HepG2 (cell line): Measurements from ENCODE around the gene TTC24. TPM values are rescaled to one million over a fixed set of nuclear protein-coding genes. Genes with fewer than 3 reads are reported as not detected.

ENCODE experiments used
- DR1 ChIP-seq: sonication (generic); formaldehyde crosslinking; IDR thresholded peaks from 2 replicates; pipeline ENCODE4 v1.8.0; 2021; ENCODE audit warnings: mild to moderate bottlenecking, missing genetic modification reagents, inconsistent platforms
- GZF1 ChIP-seq: sonication (generic); formaldehyde crosslinking; IDR thresholded peaks from 2 replicates; pipeline ENCODE4 v1.5.1; 2020; ENCODE audit warnings: mild to moderate bottlenecking, missing genetic modification reagents
- JUNB ChIP-seq: sonication (generic); formaldehyde crosslinking; IDR thresholded peaks from 2 replicates; pipeline ENCODE4 v1.8.0; 2022; ENCODE audit warnings: missing genetic modification reagents, mild to moderate bottlenecking, borderline replicate concordance
- KLF15 ChIP-seq: sonication (generic); formaldehyde crosslinking; IDR thresholded peaks from 2 replicates; pipeline ENCODE4 v1.8.1; 2023; ENCODE audit warnings: borderline replicate concordance, mild to moderate bottlenecking, inconsistent platforms, missing genetic modification reagents, mixed read lengths
- MAFG ChIP-seq: sonication (generic); formaldehyde crosslinking; IDR thresholded peaks from 2 replicates; pipeline ENCODE4 v1.5.1; 2020; ENCODE audit warnings: mild to moderate bottlenecking, missing genetic modification reagents
- ZNF234 ChIP-seq: sonication (generic); formaldehyde crosslinking; conservative IDR thresholded peaks from 2 replicates; pipeline ENCODE4 v1.5.1; 2020; ENCODE audit warnings: mild to moderate bottlenecking, missing genetic modification reagents
- ZNF253 ChIP-seq: sonication (generic); formaldehyde crosslinking; IDR thresholded peaks from 2 replicates; pipeline ENCODE4 v1.8.0; 2022; ENCODE audit warnings: mild to moderate bottlenecking, missing genetic modification reagents, borderline replicate concordance
- polyA plus RNA-seq, 8 experiments: library from polyadenylated mRNA; depleted of rRNA in 3 of 8; stranded (reverse) in 7 of 8; unstranded in 1 of 8; fragments of >200 nt; fragmentation: Illumina TruSeq in 4 of 8; extraction: Trizol in 4 of 8; gene quantifications; 2 replicates each; pipeline versions ENCODE4 v1.2.1 to v1.2.3, GENCODE V29; 2011 to 2016; ENCODE audit warnings: low read depth in 4 of 8, missing spikeins in 1 of 8, mixed read lengths in 1 of 8; ENCODE audit not compliant: insufficient read depth in 1 of 8
- total RNA-seq, 5 experiments: library from RNA; depleted of rRNA; stranded (reverse); fragments of >200 nt; fragmentation: Illumina TruSeq; extraction: Trizol; gene quantifications; 2 replicates each; pipeline ENCODE4 v1.2.3, GENCODE V29; 2016; ENCODE audit warnings: low read depth in 1 of 5
- TF ChIP-seq, protein P1 (sequence below): sonication (generic); formaldehyde crosslinking; IDR thresholded peaks from 2 replicates; pipeline ENCODE4 v1.4.0; 2020; ENCODE audit warnings: missing genetic modification reagents, mild to moderate bottlenecking, borderline replicate concordance
- TF ChIP-seq, protein P2 (sequence below): sonication (generic); formaldehyde crosslinking; IDR thresholded peaks from 2 replicates; pipeline ENCODE4 v1.4.0; 2020; ENCODE audit warnings: missing genetic modification reagents
- TF ChIP-seq, protein P3 (sequence below): sonication (generic); formaldehyde crosslinking; IDR thresholded peaks from 2 replicates; pipeline ENCODE4 v1.8.1; 2023; ENCODE audit warnings: mild to moderate bottlenecking, inconsistent platforms, moderate library complexity, missing genetic modification reagents, borderline replicate concordance
- TF ChIP-seq, protein P4 (sequence below): IDR thresholded peaks from 2 replicates; pipeline ENCODE4 v1.6.1; 2018; ENCODE audit warnings: missing genetic modification reagents
- TF ChIP-seq, protein P5 (sequence below): IDR thresholded peaks from 2 replicates; pipeline ENCODE4 v1.6.1; 2016; ENCODE audit warnings: missing genetic modification reagents, missing compliant biosample characterization
- TF ChIP-seq, protein P6 (sequence below), 2 experiments: sonication (generic) in 1 of 2; formaldehyde crosslinking in 1 of 2; IDR thresholded peaks; 2 replicates each; pipeline versions ENCODE4 v1.4.0 to v1.6.1; 2016 to 2020; ENCODE audit warnings: borderline replicate concordance in 1 of 2, low read depth in 1 of 2, mild to moderate bottlenecking in 1 of 2, missing genetic modification reagents in 1 of 2

Gene TTC24
- total and polyA plus RNA-seq, 2 of the 13 experiments (the other 11 are each of a cell fraction or from before 2014, with no cell fraction given) = 0.13 to 0.18 TPM

DNA sequence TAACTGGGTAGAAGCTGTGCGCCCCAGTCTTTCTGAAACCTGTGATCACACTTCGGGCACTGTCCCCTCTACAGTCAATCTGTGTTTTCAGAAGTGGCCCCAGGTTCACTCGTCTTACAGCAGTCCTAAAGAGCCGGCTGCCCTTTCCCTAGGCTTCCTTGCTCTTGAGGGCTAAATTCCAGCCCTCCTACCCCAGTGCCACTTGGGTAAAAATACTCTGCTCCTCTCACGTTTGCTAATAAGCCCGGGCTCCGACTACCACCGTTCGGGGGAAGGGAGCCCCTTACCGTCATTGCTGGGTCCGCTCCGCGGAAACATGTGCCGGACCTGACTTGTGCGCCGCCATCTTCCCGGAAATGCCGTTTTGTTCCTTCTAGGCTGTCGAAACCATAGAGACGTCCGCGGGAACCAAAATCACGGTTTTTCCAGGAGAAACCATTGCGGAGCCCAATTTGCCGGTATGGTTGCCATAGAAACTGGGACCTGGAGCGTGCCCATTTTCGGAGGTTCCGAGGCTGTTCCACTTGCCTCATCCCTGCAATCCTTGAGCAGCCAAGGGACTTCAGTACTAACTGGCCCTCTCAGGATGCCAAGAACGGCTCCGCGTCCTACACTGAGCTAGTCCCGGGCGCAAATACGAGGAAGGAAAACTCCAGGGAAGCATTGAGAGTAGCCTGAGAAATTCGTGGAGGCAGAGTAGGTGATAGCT lies 21.8 kb downstream of the TTC24 start, which contains the start of gene GPATCH4 (continued):
- TF ChIP-seq, protein P1, sequence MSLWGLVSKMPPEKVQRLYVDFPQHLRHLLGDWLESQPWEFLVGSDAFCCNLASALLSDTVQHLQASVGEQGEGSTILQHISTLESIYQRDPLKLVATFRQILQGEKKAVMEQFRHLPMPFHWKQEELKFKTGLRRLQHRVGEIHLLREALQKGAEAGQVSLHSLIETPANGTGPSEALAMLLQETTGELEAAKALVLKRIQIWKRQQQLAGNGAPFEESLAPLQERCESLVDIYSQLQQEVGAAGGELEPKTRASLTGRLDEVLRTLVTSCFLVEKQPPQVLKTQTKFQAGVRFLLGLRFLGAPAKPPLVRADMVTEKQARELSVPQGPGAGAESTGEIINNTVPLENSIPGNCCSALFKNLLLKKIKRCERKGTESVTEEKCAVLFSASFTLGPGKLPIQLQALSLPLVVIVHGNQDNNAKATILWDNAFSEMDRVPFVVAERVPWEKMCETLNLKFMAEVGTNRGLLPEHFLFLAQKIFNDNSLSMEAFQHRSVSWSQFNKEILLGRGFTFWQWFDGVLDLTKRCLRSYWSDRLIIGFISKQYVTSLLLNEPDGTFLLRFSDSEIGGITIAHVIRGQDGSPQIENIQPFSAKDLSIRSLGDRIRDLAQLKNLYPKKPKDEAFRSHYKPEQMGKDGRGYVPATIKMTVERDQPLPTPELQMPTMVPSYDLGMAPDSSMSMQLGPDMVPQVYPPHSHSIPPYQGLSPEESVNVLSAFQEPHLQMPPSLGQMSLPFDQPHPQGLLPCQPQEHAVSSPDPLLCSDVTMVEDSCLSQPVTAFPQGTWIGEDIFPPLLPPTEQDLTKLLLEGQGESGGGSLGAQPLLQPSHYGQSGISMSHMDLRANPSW = no peak; the same call in 1 of the 2 replicates
- TF ChIP-seq, protein P2, sequence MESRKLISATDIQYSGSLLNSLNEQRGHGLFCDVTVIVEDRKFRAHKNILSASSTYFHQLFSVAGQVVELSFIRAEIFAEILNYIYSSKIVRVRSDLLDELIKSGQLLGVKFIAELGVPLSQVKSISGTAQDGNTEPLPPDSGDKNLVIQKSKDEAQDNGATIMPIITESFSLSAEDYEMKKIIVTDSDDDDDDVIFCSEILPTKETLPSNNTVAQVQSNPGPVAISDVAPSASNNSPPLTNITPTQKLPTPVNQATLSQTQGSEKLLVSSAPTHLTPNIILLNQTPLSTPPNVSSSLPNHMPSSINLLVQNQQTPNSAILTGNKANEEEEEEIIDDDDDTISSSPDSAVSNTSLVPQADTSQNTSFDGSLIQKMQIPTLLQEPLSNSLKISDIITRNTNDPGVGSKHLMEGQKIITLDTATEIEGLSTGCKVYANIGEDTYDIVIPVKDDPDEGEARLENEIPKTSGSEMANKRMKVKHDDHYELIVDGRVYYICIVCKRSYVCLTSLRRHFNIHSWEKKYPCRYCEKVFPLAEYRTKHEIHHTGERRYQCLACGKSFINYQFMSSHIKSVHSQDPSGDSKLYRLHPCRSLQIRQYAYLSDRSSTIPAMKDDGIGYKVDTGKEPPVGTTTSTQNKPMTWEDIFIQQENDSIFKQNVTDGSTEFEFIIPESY = no peak; the same call in 1 of the 2 replicates
- TF ChIP-seq GZF1 (CRISPR knock-in tag) = no peak
- TF ChIP-seq ZNF234 (CRISPR knock-in tag) = no peak
- no peak for TF ChIP-seq MAFG (CRISPR knock-in tag)
- no peak for TF ChIP-seq ZNF253 (CRISPR knock-in tag)
- TF ChIP-seq, protein P3, sequence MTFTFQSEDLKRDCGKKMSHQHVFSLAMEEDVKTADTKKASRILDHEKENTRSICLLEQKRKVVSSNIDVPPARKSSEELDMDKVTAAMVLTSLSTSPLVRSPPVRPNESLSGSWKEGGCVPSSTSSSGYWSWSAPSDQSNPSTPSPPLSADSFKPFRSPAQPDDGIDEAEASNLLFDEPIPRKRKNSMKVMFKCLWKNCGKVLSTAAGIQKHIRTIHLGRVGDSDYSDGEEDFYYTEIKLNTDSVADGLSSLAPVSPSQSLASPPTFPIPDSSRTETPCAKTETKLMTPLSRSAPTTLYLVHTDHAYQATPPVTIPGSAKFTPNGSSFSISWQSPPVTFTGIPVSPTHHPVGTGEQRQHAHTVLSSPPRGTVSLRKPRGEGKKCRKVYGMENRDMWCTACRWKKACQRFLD (CRISPR knock-in tag) = peak; percentile 44; the same call in 1 of the 2 replicates
- TF ChIP-seq, protein P4, sequence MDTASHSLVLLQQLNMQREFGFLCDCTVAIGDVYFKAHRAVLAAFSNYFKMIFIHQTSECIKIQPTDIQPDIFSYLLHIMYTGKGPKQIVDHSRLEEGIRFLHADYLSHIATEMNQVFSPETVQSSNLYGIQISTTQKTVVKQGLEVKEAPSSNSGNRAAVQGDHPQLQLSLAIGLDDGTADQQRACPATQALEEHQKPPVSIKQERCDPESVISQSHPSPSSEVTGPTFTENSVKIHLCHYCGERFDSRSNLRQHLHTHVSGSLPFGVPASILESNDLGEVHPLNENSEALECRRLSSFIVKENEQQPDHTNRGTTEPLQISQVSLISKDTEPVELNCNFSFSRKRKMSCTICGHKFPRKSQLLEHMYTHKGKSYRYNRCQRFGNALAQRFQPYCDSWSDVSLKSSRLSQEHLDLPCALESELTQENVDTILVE (CRISPR knock-in tag) = peak; percentile 38; the same call in 1 of the 2 replicates
- TF ChIP-seq, protein P5, sequence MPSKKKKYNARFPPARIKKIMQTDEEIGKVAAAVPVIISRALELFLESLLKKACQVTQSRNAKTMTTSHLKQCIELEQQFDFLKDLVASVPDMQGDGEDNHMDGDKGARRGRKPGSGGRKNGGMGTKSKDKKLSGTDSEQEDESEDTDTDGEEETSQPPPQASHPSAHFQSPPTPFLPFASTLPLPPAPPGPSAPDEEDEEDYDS = peak; percentile 72
- TF ChIP-seq JUNB = no peak
- TF ChIP-seq KLF15 (CRISPR knock-in tag) = no peak
- TF ChIP-seq DR1 = peak; percentile 41; the same call in 1 of the 2 replicates
- TF ChIP-seq, protein P6, sequence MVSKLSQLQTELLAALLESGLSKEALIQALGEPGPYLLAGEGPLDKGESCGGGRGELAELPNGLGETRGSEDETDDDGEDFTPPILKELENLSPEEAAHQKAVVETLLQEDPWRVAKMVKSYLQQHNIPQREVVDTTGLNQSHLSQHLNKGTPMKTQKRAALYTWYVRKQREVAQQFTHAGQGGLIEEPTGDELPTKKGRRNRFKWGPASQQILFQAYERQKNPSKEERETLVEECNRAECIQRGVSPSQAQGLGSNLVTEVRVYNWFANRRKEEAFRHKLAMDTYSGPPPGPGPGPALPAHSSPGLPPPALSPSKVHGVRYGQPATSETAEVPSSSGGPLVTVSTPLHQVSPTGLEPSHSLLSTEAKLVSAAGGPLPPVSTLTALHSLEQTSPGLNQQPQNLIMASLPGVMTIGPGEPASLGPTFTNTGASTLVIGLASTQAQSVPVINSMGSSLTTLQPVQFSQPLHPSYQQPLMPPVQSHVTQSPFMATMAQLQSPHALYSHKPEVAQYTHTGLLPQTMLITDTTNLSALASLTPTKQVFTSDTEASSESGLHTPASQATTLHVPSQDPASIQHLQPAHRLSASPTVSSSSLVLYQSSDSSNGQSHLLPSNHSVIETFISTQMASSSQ (IDR thresholded peaks at IDR 0.05; ENCODE audit: low read depth) = no peak
- TF ChIP-seq, protein P6 (CRISPR knock-in tag; IDR thresholded peaks at IDR 0.05; ENCODE audit: borderline replicate concordance) = no peak
